H1 (cell line): ENCODE data around the gene NEDD4L. TPM values are rescaled to one million over a fixed set of nuclear protein-coding genes. Genes with fewer than 3 reads are reported as not detected.
A peak's percentile ranks its signal among the peaks of the same experiment; 100 is the strongest.

Source experiments
- CTCF ChIA-PET: fragments of 300-600 bp; sonication (Branson Sonifier 250); formaldehyde crosslinking; loops from one replicate; lab custom pipeline; 2021; ENCODE audit not compliant: partially characterized antibody; lab: Charles Lee
- POLR2A ChIA-PET: fragments of 300-600 bp; sonication (Branson Sonifier 250); formaldehyde crosslinking; loops from one replicate; lab custom pipeline; 2021; ENCODE audit warnings: inconsistent platforms; ENCODE audit not compliant: partially characterized antibody; lab: Charles Lee
- DNase-seq, 2 experiments: peaks; one replicate each; pipeline versions ENCODE4 v3.0.0 to v3.0.0-alpha.2; 2010 to 2022; ENCODE audit warnings: low spot score in 2 of 2, low read depth in 1 of 2, mixed read lengths in 1 of 2
- FAIRE-seq: peaks from 2 replicates; lab custom pipeline; 2011; peaks lifted over from hg19 to GRCh38; lab: Jason Lieb, UNC
- H2AFZ ChIP-seq: 2 replicates; pipeline ENCODE4 v1.8.1; 2012; ENCODE audit warnings: low read length, inconsistent platforms
- H2AK5ac ChIP-seq: 2 replicates; pipeline ENCODE4 v1.6.1; 2013; ENCODE audit warnings: low read depth, low read length
- H2BK120ac ChIP-seq: replicated peaks from 2 replicates; pipeline ENCODE3; 2013; ENCODE audit warnings: low read depth, low read length, inconsistent platforms
- H2BK12ac ChIP-seq: 2 replicates; pipeline ENCODE4 v1.6.1; 2013; ENCODE audit warnings: low read depth, low read length
- H2BK15ac ChIP-seq: 2 replicates; pipeline ENCODE4 v1.6.1; 2013; ENCODE audit warnings: low read length
- H2BK20ac ChIP-seq: 2 replicates; pipeline ENCODE4 v1.6.1; 2013; ENCODE audit warnings: low read length
- H2BK5ac ChIP-seq: 2 replicates; pipeline ENCODE4 v1.6.1; 2013; ENCODE audit warnings: low read depth, low read length
- H3K14ac ChIP-seq: 2 replicates; pipeline ENCODE4 v1.6.1; 2013; ENCODE audit warnings: inconsistent platforms; ENCODE audit not compliant: insufficient read length
- H3K18ac ChIP-seq: 2 replicates; pipeline ENCODE4 v1.6.1; 2013; ENCODE audit warnings: low read length; ENCODE audit errors: extremely low read depth
- H3K23ac ChIP-seq: 2 replicates; pipeline ENCODE4 v1.6.1; 2013; ENCODE audit warnings: inconsistent platforms; ENCODE audit not compliant: insufficient read length
- H3K23me2 ChIP-seq: 2 replicates; pipeline ENCODE4 v1.6.1; 2013; ENCODE audit warnings: low read depth, low read length
- H3K27ac ChIP-seq: 2 replicates; pipeline ENCODE4 v1.6.1; 2011; ENCODE audit warnings: low read depth, low read length, inconsistent platforms
- H3K27me3 ChIP-seq, 4 experiments: replicated peaks in 1 of 4; 1 replicate in 1 of 4; 2 replicates in 3 of 4; pipeline versions ENCODE4 v1.6.1 to v1.8.1; 2011 to 2013; ENCODE audit warnings: low read length in 3 of 4, mild to moderate bottlenecking in 3 of 4, inconsistent platforms in 2 of 4, mixed read lengths in 2 of 4, moderate library complexity in 1 of 4; ENCODE audit not compliant: control insufficient read depth in 3 of 4, insufficient read depth in 3 of 4; ENCODE audit errors: extremely low read depth in 1 of 4
- H3K36me3 ChIP-seq, 4 experiments: 2 replicates each; pipeline versions ENCODE4 v1.6.1 to v1.8.1; 2011 to 2013; ENCODE audit warnings: mild to moderate bottlenecking in 4 of 4, low read length in 3 of 4, moderate library complexity in 2 of 4, control low read depth in 1 of 4, inconsistent platforms in 1 of 4; ENCODE audit not compliant: insufficient read depth in 4 of 4, control insufficient read depth in 2 of 4
- H3K4ac ChIP-seq: replicated peaks from 2 replicates; pipeline ENCODE3; 2013; ENCODE audit warnings: low read length, low read depth, mixed read lengths, inconsistent platforms; ENCODE audit not compliant: insufficient read length
- H3K4me1 ChIP-seq, 4 experiments: replicated peaks in 1 of 4; 1 replicate in 1 of 4; 2 replicates in 3 of 4; pipeline versions ENCODE4 v1.6.1 to v1.8.1; 2011 to 2013; ENCODE audit warnings: low read length in 3 of 4, inconsistent platforms in 2 of 4, mixed read lengths in 1 of 4; ENCODE audit not compliant: insufficient read depth in 4 of 4, control insufficient read depth in 3 of 4
- H3K4me2 ChIP-seq, 2 experiments: 2 replicates each; pipeline versions ENCODE4 v1.6.1 to v1.8.1; 2011 to 2013; ENCODE audit warnings: low read depth in 2 of 2, low read length in 2 of 2, control low read depth in 1 of 2, inconsistent platforms in 1 of 2, mild to moderate bottlenecking in 1 of 2; ENCODE audit not compliant: insufficient read depth in 1 of 2
- H3K4me3 ChIP-seq, 4 experiments: fragments of 200-600, 300-600 bp in 1 of 4; sonication (generic), shearing (Covaris generic), sonication (Bioruptor Twin) in 1 of 4; 2 replicates each; pipeline versions ENCODE4 v1.5.1 to v1.8.1; 2011 to 2016; ENCODE audit warnings: low read length in 4 of 4, low read depth in 3 of 4, control low read depth in 2 of 4, inconsistent platforms in 2 of 4, mild to moderate bottlenecking in 2 of 4, mixed read lengths in 1 of 4, moderate library complexity in 1 of 4; ENCODE audit not compliant: insufficient read depth in 2 of 4; ENCODE audit errors: extremely low read depth in 1 of 4
- H3K56ac ChIP-seq: replicated peaks from 2 replicates; pipeline ENCODE3; 2013; ENCODE audit warnings: low read depth, mild to moderate bottlenecking, mixed read lengths, low read length, inconsistent platforms; ENCODE audit not compliant: insufficient read length
- H3K79me1 ChIP-seq: 2 replicates; pipeline ENCODE4 v1.6.1; 2013; ENCODE audit warnings: low read depth, low read length, control low read depth
- H3K79me2 ChIP-seq, 2 experiments: 2 replicates each; pipeline versions ENCODE4 v1.6.1 to v1.8.1; 2012 to 2013; ENCODE audit warnings: low read length in 2 of 2, mild to moderate bottlenecking in 2 of 2, inconsistent platforms in 1 of 2; ENCODE audit not compliant: insufficient read depth in 2 of 2, control insufficient read depth in 1 of 2
- H3K9ac ChIP-seq, 4 experiments: replicated peaks in 1 of 4; 1 replicate in 1 of 4; 2 replicates in 3 of 4; pipeline versions ENCODE4 v1.6.1 to v1.8.1; 2011 to 2013; ENCODE audit warnings: low read depth in 3 of 4, low read length in 3 of 4, control low read depth in 2 of 4, mild to moderate bottlenecking in 2 of 4, moderate library complexity in 2 of 4, inconsistent platforms in 1 of 4; ENCODE audit errors: extremely low read depth in 1 of 4
- H3K9me3 ChIP-seq, 2 experiments: 2 replicates each; pipeline versions ENCODE4 v1.6.1 to v1.8.1; 2012 to 2013; ENCODE audit warnings: mild to moderate bottlenecking in 2 of 2, moderate library complexity in 2 of 2, control low read depth in 1 of 2, inconsistent platforms in 1 of 2, low read depth in 1 of 2, low read length in 1 of 2, mixed read lengths in 1 of 2; ENCODE audit not compliant: insufficient read depth in 2 of 2
- H4K20me1 ChIP-seq, 2 experiments: replicated peaks in 1 of 2; 2 replicates each; pipeline versions ENCODE3 to v1.8.1; 2011 to 2013; ENCODE audit warnings: inconsistent platforms in 2 of 2, low read length in 2 of 2, mild to moderate bottlenecking in 1 of 2; ENCODE audit not compliant: insufficient read depth in 2 of 2, control insufficient read depth in 1 of 2
- H4K5ac ChIP-seq: 2 replicates; pipeline ENCODE4 v1.6.1; 2013; ENCODE audit warnings: low read length, low read depth, mixed read lengths, inconsistent platforms; ENCODE audit not compliant: insufficient read length
- H4K8ac ChIP-seq: 2 replicates; pipeline ENCODE4 v1.8.0; 2013; ENCODE audit warnings: mild to moderate bottlenecking, moderate library complexity, low read length, inconsistent platforms; ENCODE audit not compliant: insufficient read depth; ENCODE audit errors: extremely low read depth
- H4K91ac ChIP-seq: replicated peaks from 2 replicates; pipeline ENCODE3; 2013; ENCODE audit warnings: low read length, mixed read lengths, inconsistent platforms; ENCODE audit not compliant: insufficient read length
- BACH1 ChIP-seq: IDR thresholded peaks from 2 replicates; pipeline ENCODE4 v1.6.1; 2012; ENCODE audit warnings: low read length, improper control_type of control experiment
- CBX8 ChIP-seq: fragments of 300-800, 300-1000 bp; sonication (generic); IDR thresholded peaks from 2 replicates; pipeline ENCODE4 v1.7.1; 2016; ENCODE audit warnings: low read depth, low read length, borderline replicate concordance
- CREB1 ChIP-seq: IDR thresholded peaks from 2 replicates; pipeline ENCODE4 v1.6.1; 2012; ENCODE audit warnings: inconsistent platforms
- SRF ChIP-seq: IDR thresholded peaks from 2 replicates; pipeline ENCODE4 v1.6.1; 2011; ENCODE audit warnings: mild to moderate bottlenecking, low read depth, low read length, moderate library complexity
- WGBS, 2 experiments: shearing (Covaris generic) in 1 of 2; methylation state at CpG; one replicate each; pipeline versions ENCODE4 v1.1.6 to v1.1.7; 2013 to 2015; ENCODE audit warnings: low lambda C conversion rate in 2 of 2, mixed read lengths in 2 of 2, inconsistent platforms in 1 of 2, low coverage in 1 of 2, missing lambda C conversion rate in 1 of 2; ENCODE audit not compliant: insufficient replicate concordance in 2 of 2, insufficient coverage in 1 of 2, insufficient read length in 1 of 2; ENCODE audit errors: extremely low coverage in 1 of 2, missing lambda C conversion rate in 1 of 2; 5-methylcytosine and 5-hydroxymethylcytosine counted together
- polyA plus RNA-seq, 7 experiments: library from polyadenylated mRNA; depleted of rRNA in 3 of 7; stranded (reverse) in 5 of 7; unstranded in 2 of 7; fragments of >200 nt in 5 of 7; fragments of 200-250 nt in 2 of 7; gene quantifications; 1 replicate in 5 of 7; 2 replicates in 1 of 7; 4 replicates in 1 of 7; pipeline versions ENCODE4 v1.2.1 to v1.2.3, GENCODE V29; 2011 to 2013; ENCODE audit warnings: missing spikeins in 2 of 7, mixed read lengths in 2 of 7
- total RNA-seq: library from RNA; stranded (reverse); fragmentation: NEBNext Ultra II Directional; extraction: Animal tissue kit (Norgen Biotek cat#: 25700); gene quantifications from 2 replicates; pipeline ENCODE4 v1.2.1, GENCODE V29; 2021

NEDD4L gene
- total and polyA plus RNA-seq, 2 of the 8 experiments (the other 6 are each of a cell fraction or from before 2014, with no cell fraction given), result 37.3 to 69.8 TPM

DNA sequence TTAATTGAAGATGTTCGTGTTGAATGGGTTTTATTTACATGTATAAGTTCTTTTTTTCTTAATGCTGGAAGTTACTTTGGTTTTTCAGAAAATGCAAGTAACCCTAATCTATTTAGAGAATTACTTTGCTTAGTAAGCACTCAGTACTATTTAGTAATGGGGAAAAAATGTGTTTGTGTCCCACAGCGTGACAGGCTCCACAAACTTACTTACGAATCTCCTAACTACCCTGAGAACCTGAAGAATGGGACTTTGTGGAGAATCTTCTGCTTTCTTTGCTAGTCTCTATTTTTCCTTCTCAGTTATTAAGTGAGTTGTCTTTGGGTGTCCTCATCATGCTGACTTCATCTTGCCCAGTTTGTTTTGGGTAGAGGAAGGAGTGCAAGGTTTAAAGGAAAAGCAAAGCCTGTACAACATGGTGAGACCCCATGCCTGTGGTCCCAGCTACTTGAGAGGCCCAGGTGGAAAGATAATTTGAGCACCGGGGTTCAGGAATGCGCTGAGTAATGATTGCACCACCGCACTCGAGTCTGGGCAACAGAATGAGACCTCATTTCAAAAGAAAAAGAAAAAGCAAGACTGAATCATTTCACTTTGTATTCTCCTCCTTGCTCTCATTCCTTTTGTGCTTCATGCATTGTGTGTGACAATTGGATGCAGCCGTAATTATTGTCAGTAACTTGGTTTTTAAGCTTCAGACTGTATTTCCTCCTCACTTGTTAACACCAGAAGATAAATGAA is 10.2 kb downstream of the NEDD4L start:
- H3K23ac ChIP-seq, result no peak overlapping the region
- peaks cover 0 to 4% (median 0%) of the 10 kb centered on the region in 4 experiments; a peak in 1 of 8 replicates for H3K36me3 ChIP-seq
- H2BK20ac ChIP-seq, result no peak overlapping the region
- no peak overlapping the region for H3K56ac ChIP-seq
- peaks cover 1 to 2% of the 10 kb centered on the region in 2 experiments for H4K20me1 ChIP-seq
- no peak overlapping the region for H3K4ac ChIP-seq
- no peak overlapping the region for H2AFZ ChIP-seq
- H4K8ac ChIP-seq, result no peak overlapping the region
- H2AK5ac ChIP-seq, result no peak overlapping the region
- H3K79me1 ChIP-seq, result peaks cover 7% of the 10 kb centered on the region
- peak overlapping the region; percentile 43; the same call in 1 of the 2 replicates for H3K18ac ChIP-seq
- H3K4me3 ChIP-seq, result no peak overlapping the region
- no peak overlapping the region for H3K14ac ChIP-seq
- peaks cover 0 to 10% (median 8%) of the 10 kb centered on the region in 4 experiments; a peak in 4 of 7 replicates for H3K4me1 ChIP-seq
- 64% methylated on average over 8 of the region's 8 CpGs; no CpG with 5 or more reads in 1 of the 2 experiments for WGBS, 2 experiments
- DNase-seq, result no peak
- H4K91ac ChIP-seq, result no peak overlapping the region
- H2BK120ac ChIP-seq, result no peak overlapping the region
- no peak for FAIRE-seq
- H3K27ac ChIP-seq, result no peak overlapping the region
- no peaks in the 10 kb centered on the region for H3K27me3 ChIP-seq
- H3K23me2 ChIP-seq, result no peaks in the 10 kb centered on the region
- peak overlapping the region; percentile 72; the same call in 1 of the 2 replicates for H2BK5ac ChIP-seq
- peak overlapping the region; percentile 33 to 48; a peak in 3 of 4 replicates for H3K4me2 ChIP-seq
- no peak overlapping the region for H3K9ac ChIP-seq
- H2BK12ac ChIP-seq, result peak overlapping the region; percentile 94; the same call in 1 of the 2 replicates
- no peak overlapping the region for H2BK15ac ChIP-seq
- ChIA-PET CTCF (interaction anchor here (0.8 to 4.8 kb wide), 8 partner anchors 10 to 126 kb away, joined by 3 to 23 read pairs (median 5); partner anchors contain the start of gene NEDD4L), POLR2A (interaction anchor here (0.9 to 3.0 kb wide), 3 partner anchors 9 to 11 kb away, joined by 3 to 12 read pairs (median 6); no protein-coding TSS in a partner anchor)
- peaks cover 7 to 87% of the 10 kb centered on the region in 2 experiments for H3K79me2 ChIP-seq
- no peak overlapping the region for H4K5ac ChIP-seq
- no peaks in the 10 kb centered on the region for H3K9me3 ChIP-seq
- no peak for TF ChIP-seq SRF
- peak; percentile 98 for TF ChIP-seq BACH1
- no peak for TF ChIP-seq CREB1
- TF ChIP-seq CBX8, result no peak
